ENCODE measurements around the gene RPL29. TPM values are rescaled to one million over a fixed set of nuclear protein-coding genes. Genes with fewer than 3 reads are reported as not detected.

Gene RPL29
- total and polyA plus RNA-seq, 8 donors, result 643 to 1,829 (median 1,063) TPM

- peak within 1 kb of the TSS in 3 of 4 donors; percentile 38 to 60 (median 44) for H3K27ac ChIP-seq
- H3K4me3 ChIP-seq, result peak within 1 kb of the TSS in 3 of 4 donors; percentile 7 to 46 (median 32)
- no peak for ATAC-seq
- peaks cover 0 to 5% (median 0%) of the 10 kb centered on the region in 3 donors for H3K4me1 ChIP-seq
- H3K27me3 ChIP-seq, result no peaks in the 10 kb centered on the region
- FAIRE-seq, result no peak
- TF ChIP-seq, protein P1, sequence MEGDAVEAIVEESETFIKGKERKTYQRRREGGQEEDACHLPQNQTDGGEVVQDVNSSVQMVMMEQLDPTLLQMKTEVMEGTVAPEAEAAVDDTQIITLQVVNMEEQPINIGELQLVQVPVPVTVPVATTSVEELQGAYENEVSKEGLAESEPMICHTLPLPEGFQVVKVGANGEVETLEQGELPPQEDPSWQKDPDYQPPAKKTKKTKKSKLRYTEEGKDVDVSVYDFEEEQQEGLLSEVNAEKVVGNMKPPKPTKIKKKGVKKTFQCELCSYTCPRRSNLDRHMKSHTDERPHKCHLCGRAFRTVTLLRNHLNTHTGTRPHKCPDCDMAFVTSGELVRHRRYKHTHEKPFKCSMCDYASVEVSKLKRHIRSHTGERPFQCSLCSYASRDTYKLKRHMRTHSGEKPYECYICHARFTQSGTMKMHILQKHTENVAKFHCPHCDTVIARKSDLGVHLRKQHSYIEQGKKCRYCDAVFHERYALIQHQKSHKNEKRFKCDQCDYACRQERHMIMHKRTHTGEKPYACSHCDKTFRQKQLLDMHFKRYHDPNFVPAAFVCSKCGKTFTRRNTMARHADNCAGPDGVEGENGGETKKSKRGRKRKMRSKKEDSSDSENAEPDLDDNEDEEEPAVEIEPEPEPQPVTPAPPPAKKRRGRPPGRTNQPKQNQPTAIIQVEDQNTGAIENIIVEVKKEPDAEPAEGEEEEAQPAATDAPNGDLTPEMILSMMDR (IDR thresholded peaks at IDR 0.05), result no peak
- 47 to 57% methylated on average over 22 to 33 of the region's 33 CpGs for WGBS, 2 donors
- intact Hi-C loops (cut with DNase I), result no loop called here
- peak in 3 of 6 donors; percentile 36 to 65 (median 56) for DNase-seq
- H3K36me3 ChIP-seq, result no peaks in the 10 kb centered on the region
- no peaks in the 10 kb centered on the region for H3K9me3 ChIP-seq
Observed at GRCh38 chr3:51955175-51955892, 40.4 kb downstream of the RPL29 start, which contains the start of gene GPR62. GPR62 (plus strand) TSS chr3:51955381; CDS start chr3:51955653, 272 bp downstream.

GRCh38 chr3:51954713-51955112 is 41.0 kb downstream of the RPL29 start:
- TF ChIP-seq, protein P1 (IDR thresholded peaks at IDR 0.05), result no peak
- WGBS, 2 donors, result 39 to 58% methylated on average over 1 of the region's 1 CpG
- intact Hi-C loops (cut with DNase I), result no loop called here
- ATAC-seq (no peak), DNase-seq (no peak), FAIRE-seq (no peak)
- Histone ChIP-seq H3K4me3 (no peak overlapping the region), H3K9me3 (no peaks in the 10 kb centered on the region), H3K27me3 (no peaks in the 10 kb centered on the region), H3K27ac (no peak overlapping the region), H3K36me3 (no peaks in the 10 kb centered on the region), H3K4me1 (peaks cover 0 to 5% (median 0%) of the 10 kb centered on the region in 3 donors)

GRCh38 chr3:51954105-51954504 is 41.6 kb downstream of the RPL29 start:
- 73 to 82% methylated on average over 6 of the region's 6 CpGs for WGBS, 2 donors
- no peak for ATAC-seq
- intact Hi-C loops (cut with DNase I), result no loop called here

DNA sequence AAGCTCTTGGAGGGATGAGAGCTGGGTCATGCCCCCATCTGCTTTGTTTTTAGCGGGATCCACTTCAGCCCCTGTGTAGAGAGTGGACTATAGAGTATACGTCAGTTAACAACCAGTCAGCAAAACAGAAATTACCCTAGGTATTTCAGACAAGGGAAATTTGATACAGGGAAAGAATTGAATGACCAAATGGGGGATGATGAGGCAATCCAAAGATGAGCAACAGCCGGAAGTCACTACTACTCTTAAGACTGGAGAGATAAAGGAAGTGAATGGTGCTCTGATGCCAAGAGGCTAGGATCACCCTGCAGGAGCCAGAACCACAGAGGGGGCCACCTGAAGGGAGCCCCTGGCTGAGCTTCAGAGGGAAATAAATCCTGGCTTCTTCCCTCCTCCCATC is 42.2 kb downstream of the RPL29 start:
- Histone ChIP-seq H3K9me3 (no peaks in the 10 kb centered on the region), H3K36me3 (no peaks in the 10 kb centered on the region), H3K4me1 (peaks cover 0 to 5% (median 0%) of the 10 kb centered on the region in 3 donors), H3K27me3 (no peaks in the 10 kb centered on the region), H3K27ac (no peak overlapping the region), H3K4me3 (no peak overlapping the region)
- DNase-seq (peak in 1 of 6 donors; percentile 2), FAIRE-seq (no peak), ATAC-seq (no peak)
- TF ChIP-seq, protein P1 (IDR thresholded peaks at IDR 0.05), result no peak
- intact Hi-C loops (cut with DNase I), result no loop called here
- 80 to 86% methylated on average over 3 of the region's 3 CpGs for WGBS, 2 donors

More at GRCh38 chr3:51954105-51954504, 41.6 kb downstream of the RPL29 start:
- H3K4me3 ChIP-seq, result no peak overlapping the region
- TF ChIP-seq, protein P1 (IDR thresholded peaks at IDR 0.05), result no peak
- H3K4me1 ChIP-seq, result peaks cover 0 to 5% (median 0%) of the 10 kb centered on the region in 3 donors
- no peaks in the 10 kb centered on the region for H3K27me3 ChIP-seq
- FAIRE-seq (no peak), DNase-seq (no peak)
- no peak overlapping the region for H3K27ac ChIP-seq
- H3K9me3 ChIP-seq, result no peaks in the 10 kb centered on the region
- no peaks in the 10 kb centered on the region for H3K36me3 ChIP-seq

GRCh38 chr3:51950899-51951298 is 44.8 kb downstream of the RPL29 start:
- no peak for DNase-seq

More at GRCh38 chr3:51950899-51951298, 44.8 kb downstream of the RPL29 start:
- intact Hi-C loops (cut with DNase I), result no loop called here
- no peaks in the 10 kb centered on the region for H3K4me1 ChIP-seq
- WGBS, 2 donors, result 76 to 82% methylated on average over 2 of the region's 2 CpGs
- no peaks in the 10 kb centered on the region for H3K36me3 ChIP-seq
- ATAC-seq (no peak), FAIRE-seq (no peak)
- H3K9me3 ChIP-seq, result no peaks in the 10 kb centered on the region
- TF ChIP-seq, protein P1 (IDR thresholded peaks at IDR 0.05), result no peak
- H3K27me3 ChIP-seq, result no peaks in the 10 kb centered on the region
- H3K4me3 ChIP-seq, result no peak overlapping the region
- H3K27ac ChIP-seq, result no peak overlapping the region
